ENCODE data around the gene METTL26.

The METTL26 gene

GRCh38 chr16:625977-626765, 9.9 kb downstream of the METTL26 start:
- DNase-seq (ENCODE audit: low read depth in 2 of 3, low spot score in 2 of 3) = no peak

GRCh38 chr16:625117-625976, 10.8 kb downstream of the METTL26 start:
- no peak for DNase-seq (ENCODE audit: low read depth in 2 of 3, low spot score in 2 of 3)

GRCh38 chr16:624526-625070, 11.5 kb downstream of the METTL26 start:
- DNase-seq (ENCODE audit: low read depth in 2 of 3, low spot score in 2 of 3) = no peak

- DNase-seq (ENCODE audit: low read depth in 2 of 3, low spot score in 2 of 3) = no peak
These were observed 13.2 kb downstream of the METTL26 start for GRCh38 chr16:622920-623280.

DNA sequence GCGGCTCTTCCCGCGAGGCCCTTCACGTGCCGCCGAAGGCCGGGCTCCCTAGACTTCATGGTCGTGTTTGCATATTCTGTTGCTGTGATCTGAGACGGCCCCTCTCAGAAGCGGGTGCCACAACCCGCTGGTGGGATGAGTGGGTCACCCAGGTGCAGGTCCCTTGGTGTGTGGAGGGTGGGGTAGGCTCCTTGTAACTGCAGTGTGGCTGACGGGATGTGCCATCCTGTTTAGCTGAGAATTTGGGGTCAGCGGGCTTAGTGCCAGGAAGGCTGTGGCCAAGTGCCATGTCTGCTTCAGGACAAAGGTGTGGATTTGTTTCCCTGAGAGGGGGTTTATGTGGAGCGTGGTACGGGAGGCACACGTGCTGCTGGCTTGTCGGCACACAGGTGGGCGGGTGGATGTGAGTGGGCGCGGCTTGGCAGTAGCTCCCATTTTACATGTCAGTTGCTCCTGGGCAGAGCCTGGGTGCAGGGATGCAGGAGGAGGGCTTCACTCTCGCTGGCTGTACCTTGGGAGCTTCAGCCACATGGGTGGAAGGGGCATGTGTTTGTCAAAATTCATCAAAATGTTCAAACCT, 14.5 kb downstream of the METTL26 start:
- no peak for DNase-seq (ENCODE audit: low read depth in 2 of 3, low spot score in 2 of 3)

DNA sequence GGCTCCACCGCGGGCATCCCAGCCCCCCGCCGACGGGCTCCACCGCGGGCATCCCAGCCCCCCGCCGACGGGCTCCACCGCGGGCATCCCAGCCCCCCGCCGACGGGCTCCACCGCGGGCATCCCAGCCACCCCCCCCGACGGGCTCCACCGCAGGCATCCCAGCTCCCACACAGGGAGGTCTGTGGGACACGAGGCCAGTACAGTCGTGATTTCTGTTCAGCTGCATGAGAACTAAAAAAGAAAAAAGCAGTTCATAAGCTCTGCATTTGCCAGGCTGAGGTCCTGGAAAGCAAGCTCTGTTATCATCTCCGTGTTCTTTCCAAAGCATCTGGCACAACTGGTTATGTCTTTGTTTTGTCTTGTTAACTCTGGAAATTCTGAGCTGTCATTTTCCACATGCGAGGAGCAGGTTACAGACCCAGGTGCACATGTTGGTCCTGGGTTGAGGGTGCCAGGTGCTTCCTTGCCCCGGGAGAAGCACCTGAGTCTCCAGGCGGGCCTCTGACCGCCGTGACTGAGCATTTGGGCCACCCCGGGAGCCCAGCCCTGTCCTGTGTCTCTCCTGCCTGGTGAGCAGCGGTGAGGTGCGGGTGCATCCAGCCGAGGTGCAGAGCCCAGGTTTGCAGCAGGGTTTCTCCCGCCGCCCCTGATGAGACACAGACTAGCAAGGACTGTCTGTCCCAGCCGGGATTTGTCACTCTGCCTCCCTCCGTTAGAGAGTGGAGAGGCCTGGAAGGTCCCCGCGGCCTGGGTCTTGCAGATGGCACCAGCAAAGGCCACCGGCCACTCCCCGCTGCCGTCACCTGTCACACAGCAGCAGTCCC, 15.2 kb downstream of the METTL26 start:
- DNase-seq (ENCODE audit: low read depth in 2 of 3, low spot score in 2 of 3) = no peak

GRCh38 chr16:619476-620100, 16.5 kb downstream of the METTL26 start:
- DNase-seq (ENCODE audit: low read depth in 2 of 3, low spot score in 2 of 3) = no peak

DNA sequence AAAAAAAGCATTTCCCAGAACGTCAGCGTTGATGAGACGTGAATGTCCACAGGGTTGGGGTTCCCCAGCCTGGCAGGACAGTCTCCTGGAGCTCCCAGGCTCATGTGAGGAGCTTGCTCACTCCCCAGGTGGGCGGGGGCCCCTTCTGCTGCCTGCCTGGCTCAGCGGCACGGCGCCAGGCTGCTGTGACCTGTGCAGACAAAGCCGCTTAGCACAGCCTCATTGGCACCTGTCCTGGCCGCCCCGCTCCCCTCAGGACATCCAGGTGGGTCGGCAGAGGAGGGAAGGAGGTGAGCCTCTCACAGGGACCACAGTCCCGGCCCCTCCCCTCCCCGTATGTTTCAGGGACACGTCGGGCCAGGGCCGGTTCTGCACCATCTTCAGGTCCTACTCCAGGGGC, 18.2 kb downstream of the METTL26 start:
- DNase-seq (ENCODE audit: low read depth in 2 of 3, low spot score in 2 of 3) = no peak

DNA sequence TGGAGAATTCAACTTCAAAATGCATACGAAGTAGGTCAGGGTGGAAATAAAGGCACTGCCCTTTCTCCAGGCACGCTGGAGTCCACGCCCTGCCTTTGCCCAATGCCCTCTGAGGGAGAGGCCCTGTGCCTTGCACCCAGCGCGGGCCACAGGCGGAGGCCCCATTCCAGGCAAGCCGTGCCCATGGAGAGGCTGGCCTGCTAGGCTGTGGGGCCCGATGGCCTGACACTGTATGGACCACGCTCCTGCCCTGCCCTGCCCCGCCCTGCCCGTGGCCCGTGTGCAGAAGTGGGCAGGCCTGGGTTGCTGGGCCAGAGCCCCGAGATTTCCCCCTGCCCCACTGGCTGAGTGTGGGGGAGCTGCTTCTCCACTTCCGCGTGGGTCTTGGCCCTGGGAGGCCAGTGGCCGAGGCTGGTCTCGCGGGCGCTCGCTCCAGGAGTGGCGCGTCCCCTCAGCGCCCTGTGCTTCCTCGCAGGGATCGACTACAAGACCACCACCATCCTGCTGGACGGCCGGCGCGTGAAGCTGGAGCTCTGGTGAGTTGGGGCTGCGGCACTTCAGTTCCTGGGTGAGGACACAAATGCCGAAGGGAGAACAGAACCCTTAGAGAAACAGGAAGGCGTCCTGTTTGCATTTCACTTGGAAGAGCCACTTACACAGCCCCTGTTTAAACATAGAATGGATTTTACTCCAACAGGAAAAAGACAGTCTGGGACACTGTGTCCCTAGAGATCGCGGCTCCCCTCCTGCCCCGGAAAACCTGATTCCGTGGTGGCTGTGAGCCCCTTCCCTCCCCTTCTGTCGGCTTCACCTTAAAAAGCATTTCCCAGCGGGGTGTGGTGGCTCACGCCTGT, 19.1 kb downstream of the METTL26 start:
- no peak for DNase-seq (ENCODE audit: low read depth in 2 of 3, low spot score in 2 of 3)

GRCh38 chr16:615122-615521, 21.0 kb downstream of the METTL26 start:
- no peak for DNase-seq (ENCODE audit: low read depth in 2 of 3, low spot score in 2 of 3)

- DNase-seq (ENCODE audit: low read depth in 2 of 3, low spot score in 2 of 3) = peak in 1 of 3 experiments; percentile 50
These were observed 25.4 kb downstream of the METTL26 start for GRCh38 chr16:610513-611381.

DNA sequence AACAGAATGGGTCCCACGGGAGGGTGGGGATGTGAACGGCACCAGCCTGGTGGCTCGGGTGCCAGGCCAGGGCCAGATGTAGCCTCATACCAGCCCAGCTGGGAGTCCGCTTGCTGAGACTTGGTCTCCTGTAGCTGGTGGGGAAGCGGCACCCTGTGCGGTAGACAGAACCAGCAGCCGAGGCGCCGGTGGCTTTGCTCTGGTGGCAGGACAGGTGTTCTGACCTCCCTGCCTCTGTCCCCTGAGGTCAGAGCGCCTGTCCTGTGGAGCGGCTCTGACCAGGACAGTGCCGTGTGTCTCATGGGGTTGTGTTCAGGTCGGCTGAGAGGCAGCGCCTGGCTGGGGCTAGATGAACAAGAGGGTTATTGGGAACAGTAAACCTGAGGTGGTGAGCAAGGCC, 26.1 kb downstream of the METTL26 start:
- DNase-seq (ENCODE audit: low read depth in 2 of 3, low spot score in 2 of 3) = no peak

- DNase-seq (ENCODE audit: low read depth in 2 of 3, low spot score in 2 of 3) = no peak
These were observed 26.8 kb downstream of the METTL26 start for GRCh38 chr16:609316-609715.

DNA sequence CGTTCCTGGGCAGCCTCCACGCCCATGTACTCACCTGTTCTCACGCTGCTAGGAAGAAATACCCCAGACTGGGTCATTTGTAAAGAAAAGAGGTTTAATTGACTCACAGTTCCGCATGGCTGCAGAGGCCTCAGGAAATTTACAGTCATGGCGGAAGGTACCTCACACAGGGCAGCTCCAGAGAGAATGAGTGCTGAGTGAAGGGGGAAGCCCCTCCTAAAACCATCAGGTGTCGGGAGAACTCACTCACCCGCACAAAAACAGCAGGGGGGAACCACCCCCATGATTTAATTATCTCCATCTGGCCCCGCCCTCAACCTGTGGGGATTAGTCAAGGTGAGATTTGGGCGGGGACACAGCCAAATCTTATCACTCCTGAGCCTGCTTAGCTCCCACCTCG, 28.1 kb downstream of the METTL26 start:
- no peak for DNase-seq (ENCODE audit: low read depth in 2 of 3, low spot score in 2 of 3)

- DNase-seq (ENCODE audit: low read depth in 2 of 3, low spot score in 2 of 3) = no peak
These were observed 29.3 kb downstream of the METTL26 start for GRCh38 chr16:606656-607307.

DNA sequence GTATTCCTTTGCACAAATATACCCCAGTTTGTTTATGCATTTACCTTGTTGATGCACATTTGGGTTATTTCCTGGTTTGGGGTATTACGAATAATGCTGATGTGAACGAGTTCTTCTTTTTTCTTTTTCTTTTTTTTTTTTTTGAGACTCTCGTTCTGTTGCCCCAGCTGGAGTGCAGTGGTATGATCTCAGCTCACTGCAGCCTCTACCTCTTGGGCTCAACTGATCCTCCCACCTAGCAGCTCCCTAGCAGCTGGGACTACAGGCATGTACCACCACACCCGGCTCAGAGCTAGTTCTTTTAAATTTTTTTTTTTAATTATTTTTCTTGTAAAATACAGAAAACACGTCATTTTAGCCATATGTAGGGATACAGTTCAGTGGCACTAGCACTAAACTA, 32.2 kb downstream of the METTL26 start:
- no peak for DNase-seq (ENCODE audit: low read depth in 2 of 3, low spot score in 2 of 3)

- DNase-seq (ENCODE audit: low read depth in 2 of 3, low spot score in 2 of 3) = no peak
These were observed 35.3 kb downstream of the METTL26 start for GRCh38 chr16:600781-601180.
